Tibial artery (tissue), 4 donors: ENCODE data around the gene GALNT14.

Experiments
- DNase-seq, 2 donors: peaks; one replicate each; pipeline ENCODE4 v3.0.0-alpha.2; 2019
- H3K27ac ChIP-seq, 2 donors: fragments of 200-600 bp; sonication (generic) in 1 of 2; 1 replicate in 1 of 2; 2 replicates in 1 of 2; pipeline ENCODE4 v1.5.1; 2018 to 2019; ENCODE audit warnings: mild to moderate bottlenecking in 1 of 2
- H3K27me3 ChIP-seq, 2 donors: fragments of 200-600 bp; sonication (generic) in 1 of 2; one replicate each; pipeline versions ENCODE4 v1.5.1 to v1.6.0; 2016 to 2019
- H3K36me3 ChIP-seq, 3 donors: fragments of 200-600 bp; sonication (generic) in 2 of 3; one replicate each; pipeline ENCODE4 v1.5.1; 2016 to 2019; ENCODE audit warnings: mild to moderate bottlenecking in 2 of 3
- H3K4me1 ChIP-seq, 4 donors: fragments of 200-600 bp; sonication (generic) in 2 of 4; 1 replicate in 3 of 4; 2 replicates in 1 of 4; pipeline ENCODE4 v1.5.1; 2016 to 2019
- H3K4me3 ChIP-seq, 2 donors: fragments of 200-600 bp; sonication (generic) in 1 of 2; 1 replicate in 1 of 2; 2 replicates in 1 of 2; pipeline ENCODE4 v1.5.1; 2018 to 2019; ENCODE audit warnings: mild to moderate bottlenecking in 2 of 2
- H3K9me3 ChIP-seq, 3 donors: fragments of 200-600 bp; sonication (generic) in 1 of 3; one replicate each; pipeline ENCODE4 v1.5.1; 2016 to 2019
- CTCF ChIP-seq, 2 experiments: fragments of 200-600 bp in 1 of 2; fragments of 450-650 bp in 1 of 2; IDR thresholded peaks; one replicate each; pipeline ENCODE4 v1.5.1; 2017 to 2019; ENCODE audit warnings: antibody characterized with exemption in 2 of 2, mild to moderate bottlenecking in 1 of 2, moderate library complexity in 1 of 2
- intact Hi-C: fragments of 100-400 bp; cut with DNase I; formaldehyde crosslinking; loops from one replicate; pipeline ENCODE4 v1.15.0; 2023; ENCODE audit warnings: low total_unique reads

GALNT14 gene

GRCh38 chr2:30886080-30886479, 252.2 kb downstream of the GALNT14 start:
- DNase-seq: no peak
- peaks cover 0 to 6% of the 10 kb centered on the region in 2 donors for H3K27me3 ChIP-seq
- no peak overlapping the region for H3K27ac ChIP-seq
- H3K36me3 ChIP-seq: no peaks in the 10 kb centered on the region
- no peak overlapping the region for H3K4me3 ChIP-seq
- no peak for TF ChIP-seq CTCF (IDR thresholded peaks at IDR 0.05)
- H3K4me1 ChIP-seq: no peaks in the 10 kb centered on the region
- H3K9me3 ChIP-seq: no peaks in the 10 kb centered on the region
- intact Hi-C loops: no loop called here

DNA sequence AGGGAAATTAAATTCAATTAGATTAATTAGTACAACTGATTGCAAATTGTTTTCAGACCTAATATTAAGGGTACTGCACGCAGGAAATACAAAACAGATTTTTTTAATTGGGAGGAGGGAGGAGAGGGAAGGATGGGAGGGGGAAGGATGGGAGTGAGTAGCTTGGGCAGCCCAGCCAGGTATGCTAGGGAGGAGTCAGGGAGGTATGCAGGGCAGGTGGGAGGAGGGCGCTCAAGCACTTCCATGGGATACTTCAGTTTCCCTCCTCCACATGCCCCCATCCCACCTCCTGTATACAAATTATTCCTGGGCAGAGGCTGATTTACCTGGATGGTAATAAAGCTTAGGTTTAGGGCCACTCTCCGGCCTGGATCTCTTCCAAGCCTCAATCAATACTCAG, 254.4 kb downstream of the GALNT14 start:
- Histone ChIP-seq H3K27me3 (peaks cover 0 to 6% of the 10 kb centered on the region in 2 donors), H3K4me3 (no peak overlapping the region), H3K27ac (no peak overlapping the region), H3K9me3 (no peaks in the 10 kb centered on the region), H3K4me1 (no peaks in the 10 kb centered on the region), H3K36me3 (no peaks in the 10 kb centered on the region)
- intact Hi-C loops: no loop called here
- DNase-seq: no peak
- no peak for TF ChIP-seq CTCF (IDR thresholded peaks at IDR 0.05)

DNA sequence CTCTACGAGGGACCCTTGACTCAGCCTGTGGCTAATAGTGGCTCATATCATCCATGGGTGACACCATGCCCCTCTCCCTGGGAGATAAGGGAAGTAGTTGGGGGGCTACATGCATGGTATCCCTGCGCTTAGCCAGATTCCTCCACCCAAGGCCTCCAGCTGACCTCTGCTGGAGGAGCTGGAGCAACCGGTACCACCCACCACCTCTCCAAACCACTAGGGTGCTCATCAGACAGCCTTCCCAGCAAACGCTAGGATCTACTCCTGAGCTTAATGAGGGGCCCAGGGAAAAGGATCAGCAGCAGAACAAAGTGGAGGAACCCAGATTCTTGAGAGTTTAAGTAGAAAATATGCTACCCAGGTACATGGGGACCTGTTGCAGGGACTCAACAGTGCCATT, 255.1 kb downstream of the GALNT14 start:
- H3K4me3 ChIP-seq: no peak overlapping the region
- H3K27me3 ChIP-seq: peaks cover 0 to 6% of the 10 kb centered on the region in 2 donors
- no peak for TF ChIP-seq CTCF (IDR thresholded peaks at IDR 0.05)
- H3K4me1 ChIP-seq: no peaks in the 10 kb centered on the region
- no peaks in the 10 kb centered on the region for H3K9me3 ChIP-seq
- H3K36me3 ChIP-seq: no peaks in the 10 kb centered on the region
- intact Hi-C loops: no loop called here
- DNase-seq: no peak
- H3K27ac ChIP-seq: no peak overlapping the region

GRCh38 chr2:30880516-30880915, 257.7 kb downstream of the GALNT14 start:
- no peaks in the 10 kb centered on the region for H3K4me1 ChIP-seq
- no peak overlapping the region for H3K4me3 ChIP-seq
- H3K36me3 ChIP-seq: no peaks in the 10 kb centered on the region
- H3K27me3 ChIP-seq: peaks cover 0 to 6% of the 10 kb centered on the region in 2 donors
- no peaks in the 10 kb centered on the region for H3K9me3 ChIP-seq
- no peak for DNase-seq
- intact Hi-C loops: no loop called here
- H3K27ac ChIP-seq: no peak overlapping the region
- TF ChIP-seq CTCF (IDR thresholded peaks at IDR 0.05): no peak

GRCh38 chr2:30877833-30878232, 260.4 kb downstream of the GALNT14 start:
- Histone ChIP-seq H3K27ac (no peak overlapping the region), H3K9me3 (no peaks in the 10 kb centered on the region), H3K27me3 (no peaks in the 10 kb centered on the region), H3K36me3 (no peaks in the 10 kb centered on the region), H3K4me1 (no peaks in the 10 kb centered on the region), H3K4me3 (no peak overlapping the region)
- intact Hi-C loops: no loop called here
- DNase-seq: no peak
- TF ChIP-seq CTCF (IDR thresholded peaks at IDR 0.05): no peak

DNA sequence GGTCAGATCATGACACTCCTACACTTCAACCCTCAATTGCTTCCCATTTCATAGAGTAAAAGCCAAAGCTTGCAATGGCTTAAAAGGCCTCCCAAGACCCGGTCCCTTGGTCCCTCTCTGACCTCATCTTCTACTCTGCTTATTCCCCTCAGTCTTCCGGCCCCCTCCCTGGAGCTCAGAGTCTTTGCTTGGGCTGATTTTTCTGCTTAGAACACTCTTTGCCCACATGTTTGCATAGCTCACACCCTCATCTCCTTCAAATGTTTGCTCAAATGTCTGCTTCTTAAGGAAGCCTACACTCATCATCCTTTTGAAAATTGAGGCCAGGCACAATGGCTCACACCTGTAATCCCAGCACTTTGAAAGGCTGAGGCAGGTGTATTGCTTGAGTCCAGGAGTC, 265.4 kb downstream of the GALNT14 start:
- Histone ChIP-seq H3K36me3 (no peaks in the 10 kb centered on the region), H3K4me3 (no peak overlapping the region), H3K9me3 (no peaks in the 10 kb centered on the region), H3K27ac (no peak overlapping the region), H3K4me1 (no peaks in the 10 kb centered on the region), H3K27me3 (peaks cover 0 to 7% of the 10 kb centered on the region in 2 donors)
- no peak for DNase-seq
- intact Hi-C loops: no loop called here
- no peak for TF ChIP-seq CTCF (IDR thresholded peaks at IDR 0.05)
